Measurements from ENCODE around the gene C10orf71.

Gene C10orf71

DNA sequence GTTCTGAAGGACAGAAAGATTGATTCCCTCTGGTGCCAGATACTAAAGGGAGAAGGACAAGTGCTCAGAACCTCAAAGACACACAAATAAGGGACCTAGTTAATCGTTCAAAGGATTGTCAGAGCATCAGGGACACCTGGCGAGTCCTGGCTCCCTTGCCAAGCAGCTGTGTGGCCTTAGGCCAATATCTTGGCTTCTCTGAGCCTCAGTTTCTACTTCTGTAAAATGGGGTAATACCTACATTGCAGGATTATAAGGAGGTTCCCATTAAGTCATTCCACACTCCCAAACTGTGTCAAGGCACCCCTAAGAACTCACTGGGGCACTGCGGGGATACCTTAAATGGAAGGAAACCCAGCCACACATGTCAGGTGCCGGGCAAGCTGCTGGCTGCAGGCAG is 67.5 kb downstream of the C10orf71 start:
- TF ChIP-seq EZH2phosphoT487 (IDR thresholded peaks at IDR 0.05; ENCODE audit: borderline replicate concordance, low read length) = no peak
- TF ChIP-seq, protein P1, sequence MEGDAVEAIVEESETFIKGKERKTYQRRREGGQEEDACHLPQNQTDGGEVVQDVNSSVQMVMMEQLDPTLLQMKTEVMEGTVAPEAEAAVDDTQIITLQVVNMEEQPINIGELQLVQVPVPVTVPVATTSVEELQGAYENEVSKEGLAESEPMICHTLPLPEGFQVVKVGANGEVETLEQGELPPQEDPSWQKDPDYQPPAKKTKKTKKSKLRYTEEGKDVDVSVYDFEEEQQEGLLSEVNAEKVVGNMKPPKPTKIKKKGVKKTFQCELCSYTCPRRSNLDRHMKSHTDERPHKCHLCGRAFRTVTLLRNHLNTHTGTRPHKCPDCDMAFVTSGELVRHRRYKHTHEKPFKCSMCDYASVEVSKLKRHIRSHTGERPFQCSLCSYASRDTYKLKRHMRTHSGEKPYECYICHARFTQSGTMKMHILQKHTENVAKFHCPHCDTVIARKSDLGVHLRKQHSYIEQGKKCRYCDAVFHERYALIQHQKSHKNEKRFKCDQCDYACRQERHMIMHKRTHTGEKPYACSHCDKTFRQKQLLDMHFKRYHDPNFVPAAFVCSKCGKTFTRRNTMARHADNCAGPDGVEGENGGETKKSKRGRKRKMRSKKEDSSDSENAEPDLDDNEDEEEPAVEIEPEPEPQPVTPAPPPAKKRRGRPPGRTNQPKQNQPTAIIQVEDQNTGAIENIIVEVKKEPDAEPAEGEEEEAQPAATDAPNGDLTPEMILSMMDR (IDR thresholded peaks at IDR 0.05; ENCODE audit: low read depth, low read length, poor library complexity, severe bottlenecking) = no peak
- Histone ChIP-seq H3K9me2 (replicated peaks; ENCODE audit: control insufficient read depth, low read length) (no peaks in the 10 kb centered on the region), H3K4me1 (ENCODE audit: control insufficient read depth, low read length) (no peaks in the 10 kb centered on the region), H3K79me2 (ENCODE audit: control insufficient read depth, low read length) (no peaks in the 10 kb centered on the region), H3K27ac (ENCODE audit: low read depth, low read length) (no peak overlapping the region), H3K4me3 (ENCODE audit: low read length) (no peak overlapping the region), H3F3A (ENCODE audit: control insufficient read depth, insufficient read depth) (no peaks in the 10 kb centered on the region), H4K20me1 (ENCODE audit: control insufficient read depth, insufficient read depth, low read depth, low read length) (no peaks in the 10 kb centered on the region), H3K4me2 (ENCODE audit: low read length) (no peak overlapping the region), H3K27me3 (ENCODE audit: control insufficient read depth, low read length) (no peaks in the 10 kb centered on the region), H3K9me3 (ENCODE audit: control insufficient read depth, insufficient read depth, low read length) (no peaks in the 10 kb centered on the region), H3K36me3 (ENCODE audit: control insufficient read depth, low read length) (no peaks in the 10 kb centered on the region)

DNA sequence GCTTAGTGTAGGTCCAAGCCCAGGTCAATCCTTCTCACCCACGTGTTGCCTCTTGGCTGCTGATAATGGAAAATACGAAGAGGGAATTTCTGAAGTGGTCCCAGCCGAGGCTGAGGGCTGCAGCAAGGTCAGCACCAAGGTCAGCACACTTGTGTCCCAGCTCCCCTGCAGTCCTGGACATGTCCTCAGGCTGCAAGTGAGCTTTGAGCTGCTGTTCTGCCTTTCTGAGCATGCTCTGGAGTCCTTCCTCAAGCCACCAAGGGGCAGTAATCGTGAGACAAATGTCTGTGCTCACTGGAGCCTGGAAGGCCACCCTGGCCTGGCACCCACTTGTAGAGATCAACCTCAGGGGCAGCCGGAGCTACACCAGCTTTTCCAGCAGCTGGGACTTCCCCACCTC is 68.6 kb downstream of the C10orf71 start:
- H3K4me1 ChIP-seq (ENCODE audit: control insufficient read depth, low read length) = no peaks in the 10 kb centered on the region
- H3K4me2 ChIP-seq (ENCODE audit: low read length) = no peak overlapping the region
- H3K27me3 ChIP-seq (ENCODE audit: control insufficient read depth, low read length) = no peaks in the 10 kb centered on the region
- H3K4me3 ChIP-seq (ENCODE audit: low read length) = no peak overlapping the region
- H3K9me2 ChIP-seq (replicated peaks; ENCODE audit: control insufficient read depth, low read length) = no peaks in the 10 kb centered on the region
- H4K20me1 ChIP-seq (ENCODE audit: control insufficient read depth, insufficient read depth, low read depth, low read length) = no peaks in the 10 kb centered on the region
- no peak for TF ChIP-seq EZH2phosphoT487 (IDR thresholded peaks at IDR 0.05; ENCODE audit: borderline replicate concordance, low read length)
- TF ChIP-seq, protein P1 (IDR thresholded peaks at IDR 0.05; ENCODE audit: low read depth, low read length, poor library complexity, severe bottlenecking) = no peak
- H3K27ac ChIP-seq (ENCODE audit: low read depth, low read length) = no peak overlapping the region
- no peaks in the 10 kb centered on the region for H3K9me3 ChIP-seq (ENCODE audit: control insufficient read depth, insufficient read depth, low read length)
- no peaks in the 10 kb centered on the region for H3K79me2 ChIP-seq (ENCODE audit: control insufficient read depth, low read length)
- no peaks in the 10 kb centered on the region for H3K36me3 ChIP-seq (ENCODE audit: control insufficient read depth, low read length)
- H3F3A ChIP-seq (ENCODE audit: control insufficient read depth, insufficient read depth) = no peaks in the 10 kb centered on the region

DNA sequence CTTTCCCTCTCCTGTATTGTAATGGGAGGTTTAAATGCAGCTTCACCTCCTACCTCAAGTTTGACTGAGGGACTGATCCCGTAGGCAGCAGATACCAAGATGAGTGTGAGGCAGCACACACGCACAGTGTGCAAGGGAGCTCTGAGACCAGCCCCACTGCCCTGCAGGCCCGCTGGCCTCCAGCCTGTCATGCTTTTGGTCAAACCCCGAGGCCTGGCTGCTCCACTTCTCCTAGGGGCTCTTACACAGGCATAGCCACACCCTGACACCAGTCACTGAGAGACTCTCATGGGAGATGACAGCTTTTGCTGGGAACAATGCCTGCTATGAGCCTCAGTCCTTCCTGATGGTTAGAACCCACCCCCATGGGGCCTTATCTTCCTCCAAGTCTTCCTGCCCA is 69.3 kb downstream of the C10orf71 start:
- no peaks in the 10 kb centered on the region for H3K9me2 ChIP-seq (replicated peaks; ENCODE audit: control insufficient read depth, low read length)
- H4K20me1 ChIP-seq (ENCODE audit: control insufficient read depth, insufficient read depth, low read depth, low read length) = no peaks in the 10 kb centered on the region
- no peak overlapping the region for H3K4me3 ChIP-seq (ENCODE audit: low read length)
- no peak overlapping the region for H3K27ac ChIP-seq (ENCODE audit: low read depth, low read length)
- no peaks in the 10 kb centered on the region for H3K9me3 ChIP-seq (ENCODE audit: control insufficient read depth, insufficient read depth, low read length)
- no peaks in the 10 kb centered on the region for H3F3A ChIP-seq (ENCODE audit: control insufficient read depth, insufficient read depth)
- no peaks in the 10 kb centered on the region for H3K79me2 ChIP-seq (ENCODE audit: control insufficient read depth, low read length)
- no peaks in the 10 kb centered on the region for H3K36me3 ChIP-seq (ENCODE audit: control insufficient read depth, low read length)
- H3K4me2 ChIP-seq (ENCODE audit: low read length) = no peak overlapping the region
- TF ChIP-seq, protein P1 (IDR thresholded peaks at IDR 0.05; ENCODE audit: low read depth, low read length, poor library complexity, severe bottlenecking) = no peak
- TF ChIP-seq EZH2phosphoT487 (IDR thresholded peaks at IDR 0.05; ENCODE audit: borderline replicate concordance, low read length) = no peak
- H3K27me3 ChIP-seq (ENCODE audit: control insufficient read depth, low read length) = no peaks in the 10 kb centered on the region
- H3K4me1 ChIP-seq (ENCODE audit: control insufficient read depth, low read length) = no peaks in the 10 kb centered on the region

All from DOHH2 (cell line).